Chondrocyte (in vitro differentiated cells): Measurements from ENCODE around the gene TM4SF4. TPM values are rescaled to one million over a fixed set of nuclear protein-coding genes. Genes with fewer than 3 reads are reported as not detected.

Experiments
- DNase-seq: peaks from one replicate; pipeline ENCODE4 v3.0.0; 2021; ENCODE audit warnings: mixed read lengths, low spot score
- H3K27ac Mint-ChIP-seq: one replicate; pipeline ENCODE4 v1.8.0; 2021; ENCODE audit warnings: mild to moderate bottlenecking, moderate library complexity, mixed read lengths; ENCODE audit not compliant: unreplicated experiment
- H3K27me3 Mint-ChIP-seq: 2 replicates; pipeline ENCODE4 v1.8.0; 2021; ENCODE audit warnings: low read depth, mixed read lengths
- H3K36me3 Mint-ChIP-seq: 2 replicates; pipeline ENCODE4 v1.8.0; 2021; ENCODE audit warnings: low read depth, mixed read lengths
- H3K4me1 Mint-ChIP-seq: 2 replicates; pipeline ENCODE4 v1.8.0; 2021; ENCODE audit warnings: low read depth, mild to moderate bottlenecking, mixed read lengths
- H3K4me3 Mint-ChIP-seq: one replicate; pipeline ENCODE4 v1.8.0; 2021; ENCODE audit warnings: mild to moderate bottlenecking, moderate library complexity, mixed read lengths; ENCODE audit not compliant: unreplicated experiment
- H3K9me3 Mint-ChIP-seq: 2 replicates; pipeline ENCODE4 v1.8.0; 2021; ENCODE audit warnings: low read depth, mixed read lengths
- CTCF ChIP-seq: fragments of 200-600 bp; sonication (generic); IDR thresholded peaks from 2 replicates; pipeline ENCODE4 v1.5.0; 2021; ENCODE audit warnings: antibody characterized with exemption, mild to moderate bottlenecking, moderate library complexity
- total RNA-seq: library from RNA; stranded (reverse); gene quantifications from 3 replicates; pipeline ENCODE4 v1.2.1, GENCODE V29; 2021

Gene TM4SF4
- total RNA-seq, 1 donor from 2014 or later = not detected

GRCh38 chr3:149466192-149466591 is 8.3 kb upstream of the TM4SF4 start:
- Mint-ChIP-seq H3K9me3 (no peaks in the 10 kb centered on the region), H3K4me1 (peaks cover 91% of the 10 kb centered on the region), H3K27ac (peak overlapping the region; percentile 90), H3K36me3 (no peaks in the 10 kb centered on the region), H3K27me3 (no peaks in the 10 kb centered on the region), H3K4me3 (no peak overlapping the region)
- no peak for TF ChIP-seq CTCF
- DNase-seq = no peak

DNA sequence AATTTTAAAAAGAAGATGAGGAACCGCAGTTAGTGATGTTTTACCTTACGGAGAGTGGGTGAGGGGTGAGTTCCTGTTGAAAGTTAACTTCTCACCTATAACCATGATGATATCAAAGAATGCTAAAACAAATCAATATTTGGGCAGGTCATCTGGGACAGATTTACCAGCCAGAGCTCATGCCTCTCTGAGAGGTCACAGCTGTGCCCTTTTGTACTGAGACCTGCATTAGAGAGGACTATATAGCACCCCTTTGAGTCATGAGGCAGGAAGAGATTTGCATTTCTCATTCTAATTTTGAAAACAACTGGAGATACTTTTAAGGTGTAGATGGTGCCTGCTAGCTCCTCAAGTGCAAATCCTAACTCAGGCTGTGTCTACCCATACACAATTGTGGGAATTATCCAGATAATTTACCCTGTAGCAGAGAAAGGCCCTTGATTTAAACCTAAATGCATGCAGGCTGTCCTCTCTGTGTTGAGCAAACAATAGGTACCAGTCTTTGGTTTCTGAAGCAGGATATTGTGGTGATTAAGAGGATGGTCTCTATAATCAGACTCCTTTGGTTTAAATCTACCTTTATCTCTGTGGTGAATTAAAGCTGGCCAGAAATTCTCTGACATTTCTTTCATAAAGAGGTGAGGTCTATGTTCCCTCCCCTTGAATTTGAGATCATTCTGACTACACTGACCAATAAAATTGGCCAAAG is 5.8 kb upstream of the TM4SF4 start:
- Mint-ChIP-seq H3K4me3 (no peak overlapping the region), H3K27me3 (no peaks in the 10 kb centered on the region), H3K4me1 (peaks cover 91% of the 10 kb centered on the region), H3K36me3 (no peaks in the 10 kb centered on the region), H3K9me3 (no peaks in the 10 kb centered on the region), H3K27ac (peak overlapping the region; percentile 47)
- no peak for DNase-seq
- TF ChIP-seq CTCF = no peak

DNA sequence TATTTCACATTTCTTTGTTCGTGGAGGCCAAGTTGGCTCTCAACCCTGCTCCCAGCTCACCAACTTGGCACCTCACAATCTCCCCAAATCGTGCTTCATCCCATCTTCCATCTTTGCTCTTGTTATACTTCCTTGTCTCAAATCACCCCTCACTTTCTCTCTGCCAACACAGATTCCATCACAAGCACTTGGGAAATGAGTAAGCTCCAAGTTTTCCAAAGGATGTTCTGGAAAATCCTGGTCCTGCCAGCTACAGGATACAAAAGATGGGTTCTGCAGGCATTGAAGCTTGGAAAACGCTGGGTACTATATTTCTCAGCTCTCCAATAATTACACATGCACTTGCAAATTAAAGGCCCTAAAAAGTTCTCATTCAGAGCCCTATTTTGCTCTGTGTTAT is 4.1 kb upstream of the TM4SF4 start:
- Mint-ChIP-seq H3K36me3 (no peaks in the 10 kb centered on the region), H3K4me1 (peaks cover 91% of the 10 kb centered on the region), H3K27ac (no peak overlapping the region), H3K27me3 (no peaks in the 10 kb centered on the region), H3K4me3 (no peak overlapping the region), H3K9me3 (no peaks in the 10 kb centered on the region)
- no peak for TF ChIP-seq CTCF
- no peak for DNase-seq

GRCh38 chr3:149472030-149472797 is 2.3 kb upstream of the TM4SF4 start:
- peaks cover 73% of the 10 kb centered on the region for H3K4me1 Mint-ChIP-seq
- no peak for DNase-seq
- H3K4me3 Mint-ChIP-seq = no peak overlapping the region
- H3K9me3 Mint-ChIP-seq = no peaks in the 10 kb centered on the region
- no peak for TF ChIP-seq CTCF
- H3K27ac Mint-ChIP-seq = peak overlapping the region; percentile 18
- no peaks in the 10 kb centered on the region for H3K36me3 Mint-ChIP-seq
- H3K27me3 Mint-ChIP-seq = no peaks in the 10 kb centered on the region

DNA sequence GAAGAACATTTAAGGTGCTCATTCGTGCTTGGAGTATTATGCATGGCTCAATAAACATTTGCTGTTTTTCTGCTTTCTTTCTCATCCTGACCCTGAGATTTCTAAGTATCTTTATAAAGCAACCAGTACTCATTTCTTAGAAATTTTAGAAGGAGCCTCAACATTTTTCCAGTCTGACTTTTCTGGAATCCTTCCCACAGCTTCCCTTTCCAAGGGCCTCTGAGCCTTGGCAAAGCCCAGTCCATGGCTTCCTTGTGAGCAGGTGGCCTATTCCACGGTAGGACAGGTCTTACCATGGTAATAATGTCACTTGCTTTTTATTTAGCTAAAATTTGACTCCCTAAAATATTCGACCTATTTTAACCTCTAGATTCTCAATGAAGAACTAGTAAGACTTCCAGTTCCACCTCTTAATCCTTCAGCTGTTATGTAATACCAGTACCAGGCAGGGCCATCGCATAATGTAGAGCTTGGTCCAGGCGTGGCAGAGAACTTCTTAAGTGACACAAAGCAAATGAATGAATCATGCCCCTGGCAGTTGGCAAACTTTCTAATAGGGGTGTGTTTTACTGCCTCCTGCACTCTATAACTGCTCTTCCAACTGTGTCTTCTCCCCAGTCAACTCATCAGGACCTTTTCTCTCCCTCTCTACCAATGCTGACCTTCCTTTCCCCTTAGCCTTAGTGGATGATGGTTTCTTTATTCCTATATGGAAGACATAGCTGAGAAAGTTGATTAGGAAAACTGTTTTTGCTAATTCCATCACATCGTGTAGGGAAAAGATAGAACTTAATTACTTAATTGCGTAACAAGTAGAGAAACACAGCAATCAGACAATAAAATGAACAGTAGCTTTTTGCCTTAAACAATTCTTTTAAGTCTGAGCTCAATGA is 894 bp upstream of the TM4SF4 start:
- H3K4me1 Mint-ChIP-seq = peaks cover 61% of the 10 kb centered on the region
- no peak for TF ChIP-seq CTCF
- no peak for DNase-seq
- no peaks in the 10 kb centered on the region for H3K9me3 Mint-ChIP-seq
- no peaks in the 10 kb centered on the region for H3K36me3 Mint-ChIP-seq
- peak overlapping the region; percentile 80 for H3K27ac Mint-ChIP-seq
- H3K4me3 Mint-ChIP-seq = no peak overlapping the region
- no peaks in the 10 kb centered on the region for H3K27me3 Mint-ChIP-seq
